Neural crest cell (in vitro differentiated cells): ENCODE measurements around the gene CCDC85C. TPM values are rescaled to one million over a fixed set of nuclear protein-coding genes. Genes with fewer than 3 reads are reported as not detected.

Source experiments
- DNase-seq: peaks from one replicate; pipeline ENCODE4 v3.0.0; 2021; ENCODE audit warnings: low read depth, mixed read lengths, low spot score
- H3K27ac Mint-ChIP-seq: one replicate; pipeline ENCODE4 v1.8.0; 2021; ENCODE audit warnings: mild to moderate bottlenecking, mixed read lengths; ENCODE audit not compliant: unreplicated experiment
- H3K27me3 Mint-ChIP-seq: 2 replicates; pipeline ENCODE4 v1.8.0; 2021; ENCODE audit warnings: low read depth, mild to moderate bottlenecking, mixed read lengths
- H3K36me3 Mint-ChIP-seq: 2 replicates; pipeline ENCODE4 v1.8.0; 2021; ENCODE audit warnings: low read depth, mild to moderate bottlenecking, mixed read lengths
- H3K4me1 Mint-ChIP-seq: 2 replicates; pipeline ENCODE4 v1.8.0; 2021; ENCODE audit warnings: mixed read lengths
- H3K4me3 Mint-ChIP-seq: one replicate; pipeline ENCODE4 v1.8.0; 2021; ENCODE audit warnings: mild to moderate bottlenecking, mixed read lengths
- H3K9me3 Mint-ChIP-seq: 2 replicates; pipeline ENCODE4 v1.8.0; 2021; ENCODE audit warnings: mixed read lengths
- total RNA-seq: library from RNA; stranded (reverse); gene quantifications from 2 replicates; pipeline ENCODE4 v1.2.1, GENCODE V29; 2021
- TF ChIP-seq, protein P1 (sequence below): fragments of 200-600 bp; sonication (generic); conservative IDR thresholded peaks from 2 replicates; pipeline ENCODE4 v1.5.0; 2021; ENCODE audit warnings: antibody characterized with exemption, mild to moderate bottlenecking

CCDC85C gene
- total RNA-seq, 1 donor from 2014 or later, result 31.4 TPM

GRCh38 chr14:99467336-99468078 lies 136.5 kb downstream of the CCDC85C start:
- Mint-ChIP-seq H3K27ac (no peak overlapping the region), H3K9me3 (no peaks in the 10 kb centered on the region), H3K4me1 (no peaks in the 10 kb centered on the region), H3K27me3 (no peaks in the 10 kb centered on the region), H3K36me3 (peaks cover under 1% of the 10 kb centered on the region), H3K4me3 (no peak overlapping the region)
- TF ChIP-seq, protein P1, sequence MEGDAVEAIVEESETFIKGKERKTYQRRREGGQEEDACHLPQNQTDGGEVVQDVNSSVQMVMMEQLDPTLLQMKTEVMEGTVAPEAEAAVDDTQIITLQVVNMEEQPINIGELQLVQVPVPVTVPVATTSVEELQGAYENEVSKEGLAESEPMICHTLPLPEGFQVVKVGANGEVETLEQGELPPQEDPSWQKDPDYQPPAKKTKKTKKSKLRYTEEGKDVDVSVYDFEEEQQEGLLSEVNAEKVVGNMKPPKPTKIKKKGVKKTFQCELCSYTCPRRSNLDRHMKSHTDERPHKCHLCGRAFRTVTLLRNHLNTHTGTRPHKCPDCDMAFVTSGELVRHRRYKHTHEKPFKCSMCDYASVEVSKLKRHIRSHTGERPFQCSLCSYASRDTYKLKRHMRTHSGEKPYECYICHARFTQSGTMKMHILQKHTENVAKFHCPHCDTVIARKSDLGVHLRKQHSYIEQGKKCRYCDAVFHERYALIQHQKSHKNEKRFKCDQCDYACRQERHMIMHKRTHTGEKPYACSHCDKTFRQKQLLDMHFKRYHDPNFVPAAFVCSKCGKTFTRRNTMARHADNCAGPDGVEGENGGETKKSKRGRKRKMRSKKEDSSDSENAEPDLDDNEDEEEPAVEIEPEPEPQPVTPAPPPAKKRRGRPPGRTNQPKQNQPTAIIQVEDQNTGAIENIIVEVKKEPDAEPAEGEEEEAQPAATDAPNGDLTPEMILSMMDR, result no peak
- DNase-seq, result no peak

- no peak for DNase-seq
- Mint-ChIP-seq H3K9me3 (no peaks in the 10 kb centered on the region), H3K27me3 (no peaks in the 10 kb centered on the region), H3K27ac (no peak overlapping the region), H3K36me3 (peaks cover 3% of the 10 kb centered on the region), H3K4me1 (no peaks in the 10 kb centered on the region), H3K4me3 (no peak overlapping the region)
- TF ChIP-seq, protein P1, result no peak
Observed at GRCh38 chr14:99466758-99467157, 137.2 kb downstream of the CCDC85C start.

GRCh38 chr14:99465288-99465687 lies 138.7 kb downstream of the CCDC85C start:
- Mint-ChIP-seq H3K4me1 (no peaks in the 10 kb centered on the region), H3K36me3 (peaks cover 3% of the 10 kb centered on the region), H3K27ac (no peak overlapping the region), H3K4me3 (no peak overlapping the region), H3K9me3 (no peaks in the 10 kb centered on the region), H3K27me3 (no peaks in the 10 kb centered on the region)
- no peak for DNase-seq
- TF ChIP-seq, protein P1, result no peak

DNA sequence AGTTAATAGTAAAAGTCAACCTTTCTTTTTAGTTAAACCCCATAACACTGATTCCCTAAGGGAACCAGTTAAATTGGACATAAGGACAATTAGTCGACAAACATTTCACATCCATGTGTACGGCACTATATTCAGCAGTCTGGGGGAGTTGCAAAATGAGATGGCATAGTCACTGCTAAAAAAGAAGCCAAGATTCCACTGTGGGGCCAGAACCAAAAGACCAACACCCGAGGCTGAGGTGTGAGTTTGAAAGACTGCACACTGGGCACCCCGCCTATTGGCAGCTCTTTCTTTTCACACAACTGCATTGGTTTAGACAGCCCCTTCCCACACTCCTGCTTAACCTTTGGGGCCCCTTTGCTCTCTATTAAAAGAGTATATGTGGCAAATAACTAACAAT lies 140.0 kb downstream of the CCDC85C start:
- H3K4me1 Mint-ChIP-seq, result no peaks in the 10 kb centered on the region
- H3K27me3 Mint-ChIP-seq, result no peaks in the 10 kb centered on the region

DNA sequence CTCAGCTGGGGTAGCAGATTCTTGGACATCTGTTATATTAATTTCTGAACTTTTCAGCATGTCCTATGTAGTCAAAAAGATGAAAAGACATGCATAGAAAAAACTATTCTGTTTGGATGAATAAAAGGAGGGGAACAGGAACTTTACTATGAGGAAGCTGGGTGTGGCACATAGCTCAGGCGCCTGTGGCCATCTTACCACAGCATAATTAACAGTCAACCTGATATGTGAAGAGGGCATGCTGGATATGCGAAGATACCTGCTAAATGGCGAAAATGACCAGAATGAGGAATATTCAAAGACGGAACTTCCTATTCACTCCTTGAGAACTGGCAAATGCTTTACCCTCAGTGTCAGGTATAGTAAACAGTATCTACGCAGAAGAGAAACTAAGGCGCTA lies 141.8 kb downstream of the CCDC85C start:
- H3K36me3 Mint-ChIP-seq, result peaks cover 3% of the 10 kb centered on the region
- no peaks in the 10 kb centered on the region for H3K27me3 Mint-ChIP-seq
- no peaks in the 10 kb centered on the region for H3K9me3 Mint-ChIP-seq
- H3K4me3 Mint-ChIP-seq, result no peak overlapping the region
- no peak overlapping the region for H3K27ac Mint-ChIP-seq
- H3K4me1 Mint-ChIP-seq, result no peaks in the 10 kb centered on the region
- TF ChIP-seq, protein P1, result no peak
- DNase-seq, result no peak

More for the DNA sequence above, 140.0 kb downstream of the CCDC85C start:
- no peak overlapping the region for H3K4me3 Mint-ChIP-seq
- H3K36me3 Mint-ChIP-seq, result peaks cover 3% of the 10 kb centered on the region
- no peak for DNase-seq
- TF ChIP-seq, protein P1, result no peak
- H3K27ac Mint-ChIP-seq, result no peak overlapping the region
- H3K9me3 Mint-ChIP-seq, result no peaks in the 10 kb centered on the region
